Measurements from ENCODE around the gene UGT1A9.

DNA sequence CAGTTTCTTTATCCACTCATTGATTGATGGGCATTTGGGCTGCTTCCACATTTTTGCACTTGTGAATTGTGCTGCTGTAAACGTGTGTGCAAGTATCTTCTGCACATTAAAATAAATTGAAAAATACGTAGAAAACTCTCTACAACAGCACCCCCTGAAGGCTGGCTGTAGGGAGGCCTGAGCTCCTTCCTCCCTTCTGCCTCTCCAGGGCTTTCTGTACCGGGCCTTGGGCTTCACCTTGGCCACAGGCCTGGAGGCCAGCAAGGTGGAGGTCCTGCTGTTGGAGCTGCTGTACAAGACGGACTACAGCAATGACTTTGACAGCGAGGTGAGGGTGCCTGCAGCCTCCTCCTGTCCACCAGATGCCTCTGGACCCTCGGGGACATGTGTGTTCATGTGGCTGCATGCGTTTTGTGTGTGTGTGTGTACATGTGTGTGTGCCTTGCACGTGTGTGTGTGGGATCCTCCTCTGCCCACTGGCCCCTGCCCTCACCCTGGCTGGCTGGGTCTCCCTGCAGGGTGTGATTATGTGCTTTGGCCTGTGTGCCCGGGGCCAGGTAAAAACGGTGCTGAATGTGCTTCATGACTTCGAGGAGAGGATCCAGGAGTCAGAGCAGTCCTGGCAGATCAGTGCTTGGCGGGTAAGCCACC, 135.6 kb downstream of the UGT1A9 start:
- TF ChIP-seq EZH2 (IDR thresholded peaks at IDR 0.05; ENCODE audit: low read length, missing control alignments) (no peak), CTCF (conservative IDR thresholded peaks at IDR 0.05 in 1 of 2, IDR thresholded peaks at IDR 0.05 in 1 of 2; ENCODE audit: low read depth in 1 of 2, low read length in 2 of 2) (no peak)

Measured in fibroblast of lung (primary cell).